ENCODE measurements around the gene INF2. TPM values are rescaled to one million over a fixed set of nuclear protein-coding genes. Genes with fewer than 3 reads are reported as not detected.
"Not testable (repeated sequence)": the region's sequence is repeated elsewhere in the genome, so short reads cannot be mapped to it uniquely, and the experiment has no call there.

The INF2 gene
- total RNA-seq, 1 donor from 2014 or later = 14.6 TPM

- Histone ChIP-seq H3K27ac (ENCODE audit: low read depth, low read length) (peak overlapping the region; percentile 43), H3K36me3 (ENCODE audit: control insufficient read depth in 3 of 3, insufficient read depth in 3 of 3, low read length in 3 of 3) (peaks cover 43 to 45% (median 45%) of the 10 kb centered on the region in 3 donors), H3K27me3 (ENCODE audit: control insufficient read depth in 3 of 3, insufficient read depth in 3 of 3, low read length in 3 of 3) (no peaks in the 10 kb centered on the region), H3K4me1 (ENCODE audit: control insufficient read depth in 3 of 3, insufficient read depth in 3 of 3, low read length in 3 of 3) (peaks cover 43 to 61% (median 47%) of the 10 kb centered on the region in 3 donors), H3K9me3 (ENCODE audit: control insufficient read depth in 3 of 3, low read length in 3 of 3) (no peaks in the 10 kb centered on the region), H3K4me3 (ENCODE audit: low read length in 3 of 3) (no peak overlapping the region), H3K9ac (ENCODE audit: low read depth in 1 of 3, low read length in 3 of 3) (no peak overlapping the region)
Observed at GRCh38 chr14:104746934-104747481, 57.6 kb downstream of the INF2 start.

- H3K36me3 ChIP-seq (ENCODE audit: control insufficient read depth in 3 of 3, insufficient read depth in 3 of 3, low read length in 3 of 3) = peaks cover 36 to 37% (median 36%) of the 10 kb centered on the region in 3 donors
- peaks cover 47 to 58% (median 50%) of the 10 kb centered on the region in 3 donors for H3K4me1 ChIP-seq (ENCODE audit: control insufficient read depth in 3 of 3, insufficient read depth in 3 of 3, low read length in 3 of 3)
- H3K4me3 ChIP-seq (ENCODE audit: low read length in 3 of 3) = no peak overlapping the region
- peak overlapping the region; percentile 43 for H3K27ac ChIP-seq (ENCODE audit: low read depth, low read length)
- H3K9ac ChIP-seq (ENCODE audit: low read depth in 1 of 3, low read length in 3 of 3) = peak overlapping the region in 2 of 3 donors; percentile 34 to 40
- no peaks in the 10 kb centered on the region for H3K9me3 ChIP-seq (ENCODE audit: control insufficient read depth in 3 of 3, low read length in 3 of 3)
- no peaks in the 10 kb centered on the region for H3K27me3 ChIP-seq (ENCODE audit: control insufficient read depth in 3 of 3, insufficient read depth in 3 of 3, low read length in 3 of 3)
Observed at GRCh38 chr14:104747876-104748275, 58.5 kb downstream of the INF2 start.

GRCh38 chr14:104749111-104749649 lies 59.8 kb downstream of the INF2 start:
- no peaks in the 10 kb centered on the region for H3K27me3 ChIP-seq (ENCODE audit: control insufficient read depth in 3 of 3, insufficient read depth in 3 of 3, low read length in 3 of 3)
- peaks cover 52 to 64% (median 57%) of the 10 kb centered on the region in 3 donors for H3K4me1 ChIP-seq (ENCODE audit: control insufficient read depth in 3 of 3, insufficient read depth in 3 of 3, low read length in 3 of 3)
- H3K27ac ChIP-seq (ENCODE audit: low read depth, low read length) = peak overlapping the region; percentile 13
- H3K4me3 ChIP-seq (ENCODE audit: low read length in 3 of 3) = peak overlapping the region in 1 of 3 donors; percentile 14
- H3K9ac ChIP-seq (ENCODE audit: low read depth in 1 of 3, low read length in 3 of 3) = peak overlapping the region in 1 of 3 donors; percentile 54
- peaks cover 25 to 27% (median 27%) of the 10 kb centered on the region in 3 donors for H3K36me3 ChIP-seq (ENCODE audit: control insufficient read depth in 3 of 3, insufficient read depth in 3 of 3, low read length in 3 of 3)
- H3K9me3 ChIP-seq (ENCODE audit: control insufficient read depth in 3 of 3, low read length in 3 of 3) = no peaks in the 10 kb centered on the region

- H3K9me3 ChIP-seq (ENCODE audit: control insufficient read depth in 3 of 3, low read length in 3 of 3) = no peaks in the 10 kb centered on the region
- no peak overlapping the region for H3K27ac ChIP-seq (ENCODE audit: low read depth, low read length)
- H3K27me3 ChIP-seq (ENCODE audit: control insufficient read depth in 3 of 3, insufficient read depth in 3 of 3, low read length in 3 of 3) = no peaks in the 10 kb centered on the region
- H3K9ac ChIP-seq (ENCODE audit: low read depth in 1 of 3, low read length in 3 of 3) = no peak overlapping the region
- peaks cover 16 to 20% (median 17%) of the 10 kb centered on the region in 3 donors for H3K36me3 ChIP-seq (ENCODE audit: control insufficient read depth in 3 of 3, insufficient read depth in 3 of 3, low read length in 3 of 3)
- H3K4me3 ChIP-seq (ENCODE audit: low read length in 3 of 3) = no peak overlapping the region
- peaks cover 57 to 71% (median 67%) of the 10 kb centered on the region in 3 donors for H3K4me1 ChIP-seq (ENCODE audit: control insufficient read depth in 3 of 3, insufficient read depth in 3 of 3, low read length in 3 of 3)
Observed at GRCh38 chr14:104750056-104750752, 60.8 kb downstream of the INF2 start.

- H3K9ac ChIP-seq (ENCODE audit: low read depth in 1 of 3, low read length in 3 of 3); H3K27ac ChIP-seq (ENCODE audit: low read depth, low read length); H3K9me3 ChIP-seq (ENCODE audit: control insufficient read depth in 3 of 3, low read length in 3 of 3); H3K4me3 ChIP-seq (ENCODE audit: low read length in 3 of 3); H3K27me3 ChIP-seq (ENCODE audit: control insufficient read depth in 3 of 3, insufficient read depth in 3 of 3, low read length in 3 of 3): not testable (repeated sequence)
- Histone ChIP-seq H3K4me1 (ENCODE audit: control insufficient read depth in 3 of 3, insufficient read depth in 3 of 3, low read length in 3 of 3) (peaks cover 57 to 71% (median 70%) of the 10 kb centered on the region in 3 donors), H3K36me3 (ENCODE audit: control insufficient read depth in 3 of 3, insufficient read depth in 3 of 3, low read length in 3 of 3) (peaks cover 16 to 20% (median 17%) of the 10 kb centered on the region in 3 donors)
Observed at GRCh38 chr14:104750753-104751057, 61.3 kb downstream of the INF2 start.

- no peaks in the 10 kb centered on the region for H3K27me3 ChIP-seq (ENCODE audit: control insufficient read depth in 3 of 3, insufficient read depth in 3 of 3, low read length in 3 of 3)
- H3K9me3 ChIP-seq (ENCODE audit: control insufficient read depth in 3 of 3, low read length in 3 of 3) = no peaks in the 10 kb centered on the region
- H3K4me3 ChIP-seq (ENCODE audit: low read length in 3 of 3) = peak overlapping the region; percentile 78 to 90 (median 79)
- H3K9ac ChIP-seq (ENCODE audit: low read depth in 1 of 3, low read length in 3 of 3) = peak overlapping the region; percentile 61 to 81 (median 78)
- H3K27ac ChIP-seq (ENCODE audit: low read depth, low read length) = peak overlapping the region; percentile 97
- peaks cover 20 to 21% (median 20%) of the 10 kb centered on the region in 3 donors for H3K36me3 ChIP-seq (ENCODE audit: control insufficient read depth in 3 of 3, insufficient read depth in 3 of 3, low read length in 3 of 3)
- H3K4me1 ChIP-seq (ENCODE audit: control insufficient read depth in 3 of 3, insufficient read depth in 3 of 3, low read length in 3 of 3) = peaks cover 60 to 71% (median 64%) of the 10 kb centered on the region in 3 donors
Observed at GRCh38 chr14:104751539-104752422, 62.4 kb downstream of the INF2 start.

- peaks cover 60 to 74% (median 65%) of the 10 kb centered on the region in 3 donors for H3K4me1 ChIP-seq (ENCODE audit: control insufficient read depth in 3 of 3, insufficient read depth in 3 of 3, low read length in 3 of 3)
- H3K9ac ChIP-seq (ENCODE audit: low read depth in 1 of 3, low read length in 3 of 3) = peak overlapping the region; percentile 61 to 81 (median 78)
- H3K9me3 ChIP-seq (ENCODE audit: control insufficient read depth in 3 of 3, low read length in 3 of 3) = no peaks in the 10 kb centered on the region
- H3K27ac ChIP-seq (ENCODE audit: low read depth, low read length) = peak overlapping the region; percentile 97
- no peaks in the 10 kb centered on the region for H3K27me3 ChIP-seq (ENCODE audit: control insufficient read depth in 3 of 3, insufficient read depth in 3 of 3, low read length in 3 of 3)
- peak overlapping the region; percentile 78 to 90 (median 79) for H3K4me3 ChIP-seq (ENCODE audit: low read length in 3 of 3)
- H3K36me3 ChIP-seq (ENCODE audit: control insufficient read depth in 3 of 3, insufficient read depth in 3 of 3, low read length in 3 of 3) = peaks cover 25 to 27% (median 25%) of the 10 kb centered on the region in 3 donors
Observed at GRCh38 chr14:104752423-104752734, 63.0 kb downstream of the INF2 start.

GRCh38 chr14:104752735-104753527 lies 63.5 kb downstream of the INF2 start, which contains the start of gene SIVA1:
TSS of gene SIVA1 (plus strand) at chr14:104753147. CDS start at chr14:104753202, 55 bp downstream.
- peaks cover 31% of the 10 kb centered on the region in 3 donors for H3K36me3 ChIP-seq (ENCODE audit: control insufficient read depth in 3 of 3, insufficient read depth in 3 of 3, low read length in 3 of 3)
- H3K9me3 ChIP-seq (ENCODE audit: control insufficient read depth in 3 of 3, low read length in 3 of 3) = no peaks in the 10 kb centered on the region
- peaks cover 57 to 73% (median 66%) of the 10 kb centered on the region in 3 donors for H3K4me1 ChIP-seq (ENCODE audit: control insufficient read depth in 3 of 3, insufficient read depth in 3 of 3, low read length in 3 of 3)
- peak within 1 kb of the TSS; percentile 97 for H3K27ac ChIP-seq (ENCODE audit: low read depth, low read length)
- peak within 1 kb of the TSS; percentile 86 to 96 (median 90) for H3K4me3 ChIP-seq (ENCODE audit: low read length in 3 of 3)
- peak within 1 kb of the TSS; percentile 95 to 99 (median 96) for H3K9ac ChIP-seq (ENCODE audit: low read depth in 1 of 3, low read length in 3 of 3)
- no peaks in the 10 kb centered on the region for H3K27me3 ChIP-seq (ENCODE audit: control insufficient read depth in 3 of 3, insufficient read depth in 3 of 3, low read length in 3 of 3)
